ENCODE data around the gene NRARP. TPM values are rescaled to one million over a fixed set of nuclear protein-coding genes. Genes with fewer than 3 reads are reported as not detected.

NRARP gene
- total and polyA plus RNA-seq, 10 of the 15 experiments (the other 5 are each of a cell fraction or from before 2014, with no cell fraction given), result 0.06 to 9.2 (median 2.2) TPM; not detected in 2

DNA sequence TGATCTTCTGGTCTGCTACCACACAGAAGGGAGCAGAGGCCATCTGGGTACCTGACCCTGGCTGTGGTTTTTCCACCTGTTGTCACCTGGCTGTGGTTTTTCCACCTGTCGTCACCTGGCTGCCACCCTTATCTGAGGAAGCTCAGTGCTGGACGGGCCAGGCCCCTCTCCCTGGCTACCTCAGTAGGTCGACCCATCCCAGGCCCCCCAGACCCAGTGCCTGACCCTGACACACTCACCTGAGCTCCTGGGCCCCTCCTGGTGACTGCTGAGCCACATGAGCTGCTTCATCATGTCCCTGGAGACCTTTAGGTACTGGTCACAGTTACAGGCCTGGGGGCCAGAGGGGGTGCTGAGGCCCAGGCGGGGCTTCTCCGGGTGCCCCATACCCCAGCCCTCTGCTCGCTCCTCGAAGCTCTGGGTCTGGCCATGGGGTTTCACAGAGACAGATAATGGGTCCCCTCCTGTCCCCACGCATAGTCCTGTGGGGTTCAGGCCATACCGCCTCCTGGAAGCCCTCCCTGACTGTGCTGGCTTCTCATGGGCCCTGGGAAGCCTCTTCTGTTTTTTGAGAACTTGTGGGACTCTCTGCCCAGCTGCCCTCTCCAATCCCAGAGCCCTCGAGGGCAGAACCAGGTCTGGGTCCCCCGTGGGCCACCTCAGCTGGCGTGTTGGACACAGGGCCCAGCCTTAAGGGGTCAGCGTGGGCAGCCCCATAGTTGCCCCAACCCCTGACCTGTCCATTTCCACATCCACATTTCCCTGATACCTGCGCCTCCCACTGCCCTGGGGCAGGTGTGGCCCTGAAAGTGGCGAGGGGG, 7.5 kb upstream of the NRARP start:
- CTCF ChIA-PET, result interaction anchor here (1.8 kb wide), 1 partner anchor 8 kb away, joined by 5 read pairs; the partner anchor contains the start of gene NRARP
- Histone ChIP-seq H3K36me3 (ENCODE audit: control insufficient read depth in 2 of 2, insufficient read depth in 2 of 2, low read length in 1 of 2) (no peaks in the 10 kb centered on the region), H2AFZ (ENCODE audit: control insufficient read depth, low read depth, low read length) (no peak overlapping the region), H3K9me3 (replicated peaks; ENCODE audit: control insufficient read depth, insufficient read depth, low read length) (no peaks in the 10 kb centered on the region), H4K20me1 (ENCODE audit: control insufficient read depth, insufficient read depth) (no peaks in the 10 kb centered on the region), H3K4me3 (no peak overlapping the region), H3K4me2 (ENCODE audit: control insufficient read depth, insufficient read depth) (no peak overlapping the region), H3K79me2 (ENCODE audit: control insufficient read depth, insufficient read depth, low read length) (no peaks in the 10 kb centered on the region), H3K27ac (ENCODE audit: control insufficient read depth, insufficient read depth) (no peak overlapping the region), H3K9ac (ENCODE audit: control insufficient read depth, insufficient read depth, low read length) (no peak overlapping the region), H3K4me1 (ENCODE audit: control insufficient read depth, insufficient read depth, low read length) (peaks cover 12% of the 10 kb centered on the region), H3K27me3 (replicated peaks in 1 of 2; ENCODE audit: control insufficient read depth in 2 of 2, insufficient read depth in 2 of 2, low read length in 1 of 2) (no peaks in the 10 kb centered on the region)
- no peak for DNase-seq (ENCODE audit: low read depth, low spot score)
- no peak for TF ChIP-seq ZZZ3 (IDR thresholded peaks at IDR 0.05; ENCODE audit: control insufficient read depth, insufficient read length, low read depth)
- TF ChIP-seq HSF1 (IDR thresholded peaks at IDR 0.05; ENCODE audit: low read depth, low read length), result no peak
- TF ChIP-seq RUNX3 (IDR thresholded peaks at IDR 0.05; ENCODE audit: low read length), result 0 out of 2 replicates have a peak, but pooled peaks have one; percentile 15
- POLR2A ChIA-PET, result no interaction called here
- WGBS (ENCODE audit: insufficient coverage, insufficient replicate concordance, low lambda C conversion rate, missing lambda C conversion rate), result 34% methylated on average over 15 of the region's 15 CpGs
- intact Hi-C loops (cut with micrococcal nuclease; ENCODE audit: unreplicated experiment), result no loop called here
- in situ Hi-C loops (cut with MboI), result no loop called here
- RAD21 ChIA-PET (ENCODE audit: unreplicated experiment), result no interaction called here
- SMC1A ChIA-PET (ENCODE audit: uncharacterized antibody, unreplicated experiment), result no interaction called here
- ATAC-seq, result no peak
- BruUV-seq (replicated peaks), result no TSS peak
- FAIRE-seq, result no peak

- Histone ChIP-seq H3K27ac (ENCODE audit: control insufficient read depth, insufficient read depth) (no peak overlapping the region), H3K4me3 (no peak overlapping the region), H3K4me2 (ENCODE audit: control insufficient read depth, insufficient read depth) (no peak overlapping the region), H3K36me3 (ENCODE audit: control insufficient read depth in 2 of 2, insufficient read depth in 2 of 2, low read length in 1 of 2) (no peaks in the 10 kb centered on the region), H3K9me3 (replicated peaks; ENCODE audit: control insufficient read depth, insufficient read depth, low read length) (no peaks in the 10 kb centered on the region), H2AFZ (ENCODE audit: control insufficient read depth, low read depth, low read length) (no peak overlapping the region), H3K79me2 (ENCODE audit: control insufficient read depth, insufficient read depth, low read length) (no peaks in the 10 kb centered on the region), H3K4me1 (ENCODE audit: control insufficient read depth, insufficient read depth, low read length) (peaks cover 12% of the 10 kb centered on the region), H4K20me1 (ENCODE audit: control insufficient read depth, insufficient read depth) (no peaks in the 10 kb centered on the region), H3K27me3 (replicated peaks in 1 of 2; ENCODE audit: control insufficient read depth in 2 of 2, insufficient read depth in 2 of 2, low read length in 1 of 2) (no peaks in the 10 kb centered on the region), H3K9ac (ENCODE audit: control insufficient read depth, insufficient read depth, low read length) (no peak overlapping the region)
- RAD21 ChIA-PET (ENCODE audit: unreplicated experiment), result no interaction called here
- no TSS peak for BruUV-seq (replicated peaks)
- ATAC-seq, result no peak
- FAIRE-seq, result no peak
- CTCF ChIA-PET, result no interaction called here
- intact Hi-C loops (cut with micrococcal nuclease; ENCODE audit: unreplicated experiment), result no loop called here
- POLR2A ChIA-PET, result interaction anchor here (0.6 to 2.0 kb wide), 2 partner anchors 8 to 102 kb away, joined by 3 to 6 read pairs; no protein-coding TSS in a partner anchor
- WGBS (ENCODE audit: insufficient coverage, insufficient replicate concordance, low lambda C conversion rate, missing lambda C conversion rate), result 66% methylated on average over 20 of the region's 20 CpGs
- DNase-seq (ENCODE audit: low read depth, low spot score), result no peak
- in situ Hi-C loops (cut with MboI), result no loop called here
- SMC1A ChIA-PET (ENCODE audit: uncharacterized antibody, unreplicated experiment), result interaction anchor here (0.6 kb wide), 1 partner anchor 150 kb away, joined by 3 read pairs; no protein-coding TSS in a partner anchor
- TF ChIP-seq TARDBP (IDR thresholded peaks at IDR 0.05; ENCODE audit: borderline replicate concordance), result no peak
- TF ChIP-seq, protein P1, sequence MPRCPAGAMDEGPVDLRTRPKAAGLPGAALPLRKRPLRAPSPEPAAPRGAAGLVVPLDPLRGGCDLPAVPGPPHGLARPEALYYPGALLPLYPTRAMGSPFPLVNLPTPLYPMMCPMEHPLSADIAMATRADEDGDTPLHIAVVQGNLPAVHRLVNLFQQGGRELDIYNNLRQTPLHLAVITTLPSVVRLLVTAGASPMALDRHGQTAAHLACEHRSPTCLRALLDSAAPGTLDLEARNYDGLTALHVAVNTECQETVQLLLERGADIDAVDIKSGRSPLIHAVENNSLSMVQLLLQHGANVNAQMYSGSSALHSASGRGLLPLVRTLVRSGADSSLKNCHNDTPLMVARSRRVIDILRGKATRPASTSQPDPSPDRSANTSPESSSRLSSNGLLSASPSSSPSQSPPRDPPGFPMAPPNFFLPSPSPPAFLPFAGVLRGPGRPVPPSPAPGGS (IDR thresholded peaks at IDR 0.05; ENCODE audit: borderline replicate concordance, insufficient read depth, low read depth, low read length, poor library complexity, severe bottlenecking), result no peak
- no peak for TF ChIP-seq TAF1 (IDR thresholded peaks at IDR 0.05; ENCODE audit: borderline replicate concordance, low read depth, low read length)
These were observed 6.1 kb upstream of the NRARP start for GRCh38 chr9:137308057-137308619.

Data from GM12878 (cell line).